ENCODE measurements around the gene HDAC4.

DNA sequence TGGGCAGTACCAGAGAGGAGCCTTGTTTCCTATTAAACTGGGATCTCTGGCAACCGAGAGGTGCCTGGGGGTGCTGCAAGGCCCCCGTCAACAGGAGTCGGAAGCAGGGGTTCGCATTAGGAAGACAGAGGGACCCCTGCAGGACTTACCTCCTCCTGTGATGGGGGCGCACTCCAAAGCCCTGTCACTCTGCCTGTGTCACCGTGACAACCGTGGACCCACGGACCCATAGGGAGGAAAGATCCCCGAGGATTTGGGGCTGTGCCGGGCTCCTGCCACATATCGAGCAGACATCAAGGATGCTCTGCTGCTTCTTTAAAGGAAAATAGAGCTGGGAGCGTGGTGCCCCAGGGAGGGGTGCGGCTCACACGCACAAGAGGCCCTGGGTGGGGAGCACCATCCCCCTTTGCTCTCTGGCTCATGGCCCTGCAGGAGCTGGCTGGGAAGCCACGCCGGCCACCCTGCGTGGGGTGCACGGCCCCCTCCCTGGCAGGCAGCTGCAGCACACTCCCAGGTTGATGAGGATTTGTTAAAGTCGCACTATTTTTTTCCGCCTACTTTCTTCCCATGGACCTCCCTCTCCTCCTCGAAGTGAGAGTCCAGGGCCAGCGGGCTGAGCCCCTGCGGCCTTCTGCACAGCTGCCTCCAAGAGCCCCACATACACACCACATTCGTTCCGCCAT, 385.5 kb downstream of the HDAC4 start:
- TF ChIP-seq, protein P1, sequence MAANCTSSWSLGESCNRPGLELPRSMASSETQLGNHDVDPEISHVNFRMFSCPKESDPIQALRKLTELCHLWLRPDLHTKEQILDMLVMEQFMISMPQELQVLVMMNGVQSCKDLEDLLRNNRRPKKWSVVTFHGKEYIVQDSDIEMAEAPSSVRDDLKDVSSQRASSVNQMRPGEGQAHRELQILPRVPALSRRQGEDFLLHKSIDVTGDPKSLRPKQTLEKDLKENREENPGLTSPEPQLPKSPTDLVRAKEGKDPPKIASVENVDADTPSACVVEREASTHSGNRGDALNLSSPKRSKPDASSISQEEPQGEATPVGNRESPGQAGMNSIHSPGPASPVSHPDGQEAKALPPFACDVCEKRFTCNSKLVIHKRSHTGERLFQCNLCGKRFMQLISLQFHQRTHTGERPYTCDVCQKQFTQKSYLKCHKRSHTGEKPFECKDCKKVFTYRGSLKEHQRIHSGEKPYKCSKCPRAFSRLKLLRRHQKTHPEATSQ (tag by site-specific recombination; IDR thresholded peaks at IDR 0.05): no peak
- TF ChIP-seq, protein P2, sequence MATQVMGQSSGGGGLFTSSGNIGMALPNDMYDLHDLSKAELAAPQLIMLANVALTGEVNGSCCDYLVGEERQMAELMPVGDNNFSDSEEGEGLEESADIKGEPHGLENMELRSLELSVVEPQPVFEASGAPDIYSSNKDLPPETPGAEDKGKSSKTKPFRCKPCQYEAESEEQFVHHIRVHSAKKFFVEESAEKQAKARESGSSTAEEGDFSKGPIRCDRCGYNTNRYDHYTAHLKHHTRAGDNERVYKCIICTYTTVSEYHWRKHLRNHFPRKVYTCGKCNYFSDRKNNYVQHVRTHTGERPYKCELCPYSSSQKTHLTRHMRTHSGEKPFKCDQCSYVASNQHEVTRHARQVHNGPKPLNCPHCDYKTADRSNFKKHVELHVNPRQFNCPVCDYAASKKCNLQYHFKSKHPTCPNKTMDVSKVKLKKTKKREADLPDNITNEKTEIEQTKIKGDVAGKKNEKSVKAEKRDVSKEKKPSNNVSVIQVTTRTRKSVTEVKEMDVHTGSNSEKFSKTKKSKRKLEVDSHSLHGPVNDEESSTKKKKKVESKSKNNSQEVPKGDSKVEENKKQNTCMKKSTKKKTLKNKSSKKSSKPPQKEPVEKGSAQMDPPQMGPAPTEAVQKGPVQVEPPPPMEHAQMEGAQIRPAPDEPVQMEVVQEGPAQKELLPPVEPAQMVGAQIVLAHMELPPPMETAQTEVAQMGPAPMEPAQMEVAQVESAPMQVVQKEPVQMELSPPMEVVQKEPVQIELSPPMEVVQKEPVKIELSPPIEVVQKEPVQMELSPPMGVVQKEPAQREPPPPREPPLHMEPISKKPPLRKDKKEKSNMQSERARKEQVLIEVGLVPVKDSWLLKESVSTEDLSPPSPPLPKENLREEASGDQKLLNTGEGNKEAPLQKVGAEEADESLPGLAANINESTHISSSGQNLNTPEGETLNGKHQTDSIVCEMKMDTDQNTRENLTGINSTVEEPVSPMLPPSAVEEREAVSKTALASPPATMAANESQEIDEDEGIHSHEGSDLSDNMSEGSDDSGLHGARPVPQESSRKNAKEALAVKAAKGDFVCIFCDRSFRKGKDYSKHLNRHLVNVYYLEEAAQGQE (tag by site-specific recombination; IDR thresholded peaks at IDR 0.05): no peak
- TF ChIP-seq, protein P3, sequence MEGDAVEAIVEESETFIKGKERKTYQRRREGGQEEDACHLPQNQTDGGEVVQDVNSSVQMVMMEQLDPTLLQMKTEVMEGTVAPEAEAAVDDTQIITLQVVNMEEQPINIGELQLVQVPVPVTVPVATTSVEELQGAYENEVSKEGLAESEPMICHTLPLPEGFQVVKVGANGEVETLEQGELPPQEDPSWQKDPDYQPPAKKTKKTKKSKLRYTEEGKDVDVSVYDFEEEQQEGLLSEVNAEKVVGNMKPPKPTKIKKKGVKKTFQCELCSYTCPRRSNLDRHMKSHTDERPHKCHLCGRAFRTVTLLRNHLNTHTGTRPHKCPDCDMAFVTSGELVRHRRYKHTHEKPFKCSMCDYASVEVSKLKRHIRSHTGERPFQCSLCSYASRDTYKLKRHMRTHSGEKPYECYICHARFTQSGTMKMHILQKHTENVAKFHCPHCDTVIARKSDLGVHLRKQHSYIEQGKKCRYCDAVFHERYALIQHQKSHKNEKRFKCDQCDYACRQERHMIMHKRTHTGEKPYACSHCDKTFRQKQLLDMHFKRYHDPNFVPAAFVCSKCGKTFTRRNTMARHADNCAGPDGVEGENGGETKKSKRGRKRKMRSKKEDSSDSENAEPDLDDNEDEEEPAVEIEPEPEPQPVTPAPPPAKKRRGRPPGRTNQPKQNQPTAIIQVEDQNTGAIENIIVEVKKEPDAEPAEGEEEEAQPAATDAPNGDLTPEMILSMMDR (tag by site-specific recombination; IDR thresholded peaks at IDR 0.05): no peak
- TF ChIP-seq, protein P4, sequence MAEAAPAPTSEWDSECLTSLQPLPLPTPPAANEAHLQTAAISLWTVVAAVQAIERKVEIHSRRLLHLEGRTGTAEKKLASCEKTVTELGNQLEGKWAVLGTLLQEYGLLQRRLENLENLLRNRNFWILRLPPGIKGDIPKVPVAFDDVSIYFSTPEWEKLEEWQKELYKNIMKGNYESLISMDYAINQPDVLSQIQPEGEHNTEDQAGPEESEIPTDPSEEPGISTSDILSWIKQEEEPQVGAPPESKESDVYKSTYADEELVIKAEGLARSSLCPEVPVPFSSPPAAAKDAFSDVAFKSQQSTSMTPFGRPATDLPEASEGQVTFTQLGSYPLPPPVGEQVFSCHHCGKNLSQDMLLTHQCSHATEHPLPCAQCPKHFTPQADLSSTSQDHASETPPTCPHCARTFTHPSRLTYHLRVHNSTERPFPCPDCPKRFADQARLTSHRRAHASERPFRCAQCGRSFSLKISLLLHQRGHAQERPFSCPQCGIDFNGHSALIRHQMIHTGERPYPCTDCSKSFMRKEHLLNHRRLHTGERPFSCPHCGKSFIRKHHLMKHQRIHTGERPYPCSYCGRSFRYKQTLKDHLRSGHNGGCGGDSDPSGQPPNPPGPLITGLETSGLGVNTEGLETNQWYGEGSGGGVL (tag by site-specific recombination; IDR thresholded peaks at IDR 0.05): no peak
